ENCODE data around the gene PYY.
"Not testable (repeated sequence)": the region's sequence is repeated elsewhere in the genome, so short reads cannot be mapped to it uniquely, and the experiment has no call there.

The PYY gene

DNA sequence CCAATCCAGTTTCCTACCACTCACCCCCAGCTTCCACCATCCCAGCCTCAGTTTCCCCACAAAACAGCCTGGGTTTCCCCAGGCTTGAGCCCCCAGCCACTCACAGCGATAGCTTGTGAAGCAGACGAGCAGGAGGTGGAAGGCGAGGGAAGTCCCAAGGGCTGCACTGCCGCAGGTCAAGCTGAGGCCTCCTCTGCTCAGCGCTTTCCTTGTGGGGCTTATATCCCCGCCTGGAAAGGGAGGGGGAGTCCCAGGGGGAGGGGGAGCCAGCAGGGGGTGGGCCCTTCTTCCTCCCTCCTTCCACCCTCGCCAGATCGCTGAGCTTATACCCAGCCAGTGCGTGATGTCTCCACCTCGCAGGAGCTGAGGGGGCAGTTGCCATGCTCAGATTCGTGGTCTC is at the start of gene PYY:
PYY (minus strand) TSS at position 195 of the 400 bp plus-strand sequence. CDS start 457 bp downstream, outside the sequence.
- Histone ChIP-seq H3K27ac (ENCODE audit: low read depth, low read length) (no peak within 1 kb of the TSS), H3K4me3 (ENCODE audit: low read length) (no peak within 1 kb of the TSS), H3K4me1 (ENCODE audit: control insufficient read depth, insufficient read depth, low read length) (no peaks in the 10 kb centered on the region), H3K36me3 (ENCODE audit: control insufficient read depth, insufficient read depth, low read length) (no peaks in the 10 kb centered on the region), H3K27me3 (ENCODE audit: control insufficient read depth, insufficient read depth, low read length) (peaks cover 32% of the 10 kb centered on the region), H3K9ac (ENCODE audit: low read length) (no peak within 1 kb of the TSS)

DNA sequence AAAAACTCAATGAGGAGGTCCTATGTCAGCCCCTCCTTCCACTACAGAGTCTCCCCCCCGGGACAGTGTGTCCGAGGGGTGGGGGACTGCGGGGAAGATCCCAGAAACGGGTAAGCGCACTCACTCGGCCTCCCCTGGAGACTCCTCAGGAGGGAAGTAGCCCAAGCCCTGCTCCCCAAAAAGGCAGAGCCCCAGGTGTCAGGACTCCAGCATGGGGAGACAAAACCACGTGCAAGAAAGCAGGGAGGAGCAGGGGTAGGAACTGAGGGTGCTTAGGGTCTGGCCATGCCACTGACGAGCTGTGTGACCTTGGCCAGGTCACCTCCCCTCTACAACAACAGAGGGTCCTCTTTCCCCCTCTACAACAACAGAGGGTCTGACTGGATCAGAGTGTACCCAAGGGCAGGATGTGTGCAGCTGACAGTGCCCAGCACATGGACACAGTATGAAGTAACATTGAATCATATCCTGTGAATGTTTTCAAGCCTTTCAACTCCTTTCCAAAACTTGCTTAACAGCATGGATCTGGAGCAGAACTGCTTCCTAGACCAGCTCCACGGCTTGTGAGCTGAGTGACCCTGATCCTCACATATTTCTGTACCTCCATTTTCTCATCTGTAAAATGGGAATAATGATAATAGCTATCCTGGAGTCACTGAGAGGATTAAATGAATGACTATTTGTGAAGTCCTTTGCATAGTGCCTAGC is 48.6 kb upstream of the PYY start:
- H3K27ac ChIP-seq (ENCODE audit: low read depth, low read length), result no peak overlapping the region
- H3K4me1 ChIP-seq (ENCODE audit: control insufficient read depth, insufficient read depth, low read length), result peaks cover 3% of the 10 kb centered on the region
- H3K9ac ChIP-seq (ENCODE audit: low read length), result no peak overlapping the region
- H3K4me3 ChIP-seq (ENCODE audit: low read length), result no peak overlapping the region
- H3K36me3 ChIP-seq (ENCODE audit: control insufficient read depth, insufficient read depth, low read length), result no peaks in the 10 kb centered on the region
- H3K27me3 ChIP-seq (ENCODE audit: control insufficient read depth, insufficient read depth, low read length), result peaks cover 12% of the 10 kb centered on the region

DNA sequence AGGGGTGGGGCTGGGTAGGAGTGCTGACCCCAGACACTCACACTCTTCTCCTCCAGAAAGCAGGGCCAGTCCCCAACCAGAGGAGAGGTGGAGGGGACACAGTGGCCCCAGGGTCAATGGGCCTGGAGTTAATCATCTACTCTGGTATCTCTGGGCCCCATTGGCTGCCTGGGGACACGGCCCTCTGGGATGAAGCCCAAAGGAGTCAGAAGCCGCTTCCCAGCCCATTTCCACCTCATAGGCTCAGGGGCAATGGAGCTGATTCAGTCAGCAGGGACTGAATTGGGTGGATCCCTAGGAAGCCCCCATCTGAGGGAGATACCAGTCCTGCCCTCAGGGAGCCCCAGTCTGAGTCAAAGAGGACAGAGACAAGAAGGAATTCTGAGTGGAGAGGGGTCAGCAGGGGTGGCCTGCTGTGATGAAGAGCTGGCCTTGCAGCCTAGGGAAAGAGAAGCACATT is 47.8 kb upstream of the PYY start:
- H3K36me3 ChIP-seq (ENCODE audit: control insufficient read depth, insufficient read depth, low read length), result no peaks in the 10 kb centered on the region
- peaks cover 12% of the 10 kb centered on the region for H3K27me3 ChIP-seq (ENCODE audit: control insufficient read depth, insufficient read depth, low read length)
- no peaks in the 10 kb centered on the region for H3K4me1 ChIP-seq (ENCODE audit: control insufficient read depth, insufficient read depth, low read length)
- H3K27ac ChIP-seq (ENCODE audit: low read depth, low read length), result no peak overlapping the region
- H3K9ac ChIP-seq (ENCODE audit: low read length), result no peak overlapping the region
- H3K4me3 ChIP-seq (ENCODE audit: low read length), result no peak overlapping the region

DNA sequence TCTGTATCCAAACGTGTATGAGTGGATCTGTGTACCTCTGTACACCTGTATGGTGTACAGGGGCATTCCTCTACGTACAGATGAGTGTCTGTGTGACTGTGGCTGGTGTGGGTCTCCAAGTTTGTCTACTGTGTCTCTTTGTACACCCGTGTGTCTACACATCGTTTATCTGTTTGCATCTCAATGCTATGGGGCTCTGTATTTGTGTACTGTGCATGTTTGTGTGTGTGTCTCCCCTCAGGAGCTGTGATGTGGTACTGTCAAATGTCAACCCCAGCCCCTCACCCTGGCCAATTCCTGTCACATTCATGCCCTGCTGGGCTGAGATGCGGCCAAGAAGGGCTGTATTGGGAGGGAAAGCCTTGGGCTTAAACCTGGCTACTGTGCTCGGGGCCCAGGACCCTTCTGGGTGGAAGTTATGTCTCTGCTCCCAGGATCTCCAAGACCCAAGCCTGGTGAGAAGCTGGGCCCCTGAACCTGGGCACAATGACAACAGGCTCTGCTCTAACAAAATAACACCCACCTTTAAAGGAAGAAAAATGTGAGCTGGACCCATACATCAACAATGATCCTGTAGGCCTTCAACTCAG is 47.2 kb upstream of the PYY start:
- Histone ChIP-seq H3K4me3 (ENCODE audit: low read length) (no peak overlapping the region), H3K4me1 (ENCODE audit: control insufficient read depth, insufficient read depth, low read length) (no peaks in the 10 kb centered on the region), H3K9ac (ENCODE audit: low read length) (no peak overlapping the region), H3K27ac (ENCODE audit: low read depth, low read length) (no peak overlapping the region), H3K27me3 (ENCODE audit: control insufficient read depth, insufficient read depth, low read length) (peaks cover 12% of the 10 kb centered on the region), H3K36me3 (ENCODE audit: control insufficient read depth, insufficient read depth, low read length) (no peaks in the 10 kb centered on the region)

DNA sequence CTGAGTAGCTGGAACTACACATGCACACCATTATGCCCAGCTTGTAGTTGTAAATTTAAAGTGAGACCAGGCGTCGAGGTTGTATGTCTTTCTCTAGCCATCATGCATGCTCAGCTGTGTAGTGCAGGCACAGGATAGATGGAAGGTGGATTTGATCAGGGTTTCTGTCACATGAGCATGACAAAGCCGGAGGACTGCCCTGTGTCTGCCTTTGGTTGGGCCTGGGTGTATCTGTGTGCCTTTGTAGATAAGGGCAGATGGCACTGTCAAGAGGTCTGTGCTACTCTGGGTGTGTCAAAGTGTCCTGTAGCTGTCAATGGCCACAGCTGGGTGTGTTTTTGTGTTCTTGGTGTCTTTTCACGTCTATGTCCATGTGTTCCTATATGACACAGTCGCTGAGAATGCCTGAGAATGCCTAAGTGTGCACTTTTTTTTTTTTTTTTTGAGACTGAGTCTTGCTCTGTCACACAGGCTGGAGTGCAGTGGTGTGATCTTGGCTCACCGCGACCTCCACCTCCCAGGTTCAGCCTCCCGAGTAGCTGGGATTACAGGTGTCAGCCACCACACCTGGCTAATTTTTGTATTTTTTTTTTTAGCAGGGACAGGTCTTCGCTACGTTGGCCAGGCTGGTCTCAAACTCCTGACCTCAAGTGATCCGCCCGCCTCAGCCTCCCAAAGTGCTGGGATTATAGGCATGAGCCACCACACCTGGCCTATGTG is 46.6 kb upstream of the PYY start:
- no peak overlapping the region for H3K9ac ChIP-seq (ENCODE audit: low read length)
- H3K36me3 ChIP-seq (ENCODE audit: control insufficient read depth, insufficient read depth, low read length), result no peaks in the 10 kb centered on the region
- no peak overlapping the region for H3K27ac ChIP-seq (ENCODE audit: low read depth, low read length)
- peaks cover 5% of the 10 kb centered on the region for H3K27me3 ChIP-seq (ENCODE audit: control insufficient read depth, insufficient read depth, low read length)
- no peak overlapping the region for H3K4me3 ChIP-seq (ENCODE audit: low read length)
- H3K4me1 ChIP-seq (ENCODE audit: control insufficient read depth, insufficient read depth, low read length), result no peaks in the 10 kb centered on the region

DNA sequence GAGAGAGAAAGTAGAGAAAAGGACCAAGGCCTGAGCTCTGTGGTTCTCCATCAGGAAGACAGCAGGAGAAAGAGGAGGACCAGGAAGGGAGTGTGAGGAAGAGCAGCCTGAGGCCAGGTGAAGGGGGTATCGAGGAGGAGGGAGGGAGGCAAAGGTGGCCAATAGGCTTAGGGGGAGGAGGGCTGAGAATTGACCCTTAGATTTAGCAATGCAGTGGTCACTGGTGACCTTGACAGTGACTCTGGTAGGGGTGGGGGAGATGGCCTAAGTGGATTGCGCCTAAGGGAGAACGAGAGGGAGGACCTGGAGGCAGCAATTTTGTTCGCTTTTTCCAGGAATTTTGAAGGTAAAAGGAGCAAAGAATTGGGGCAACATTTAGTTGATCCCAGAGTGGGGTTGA is 45.3 kb upstream of the PYY start:
- H3K36me3 ChIP-seq (ENCODE audit: control insufficient read depth, insufficient read depth, low read length), result no peaks in the 10 kb centered on the region
- no peak overlapping the region for H3K27ac ChIP-seq (ENCODE audit: low read depth, low read length)
- H3K27me3 ChIP-seq (ENCODE audit: control insufficient read depth, insufficient read depth, low read length), result peaks cover 3% of the 10 kb centered on the region
- H3K4me1 ChIP-seq (ENCODE audit: control insufficient read depth, insufficient read depth, low read length), result no peaks in the 10 kb centered on the region
- no peak overlapping the region for H3K4me3 ChIP-seq (ENCODE audit: low read length)
- H3K9ac ChIP-seq (ENCODE audit: low read length), result no peak overlapping the region

DNA sequence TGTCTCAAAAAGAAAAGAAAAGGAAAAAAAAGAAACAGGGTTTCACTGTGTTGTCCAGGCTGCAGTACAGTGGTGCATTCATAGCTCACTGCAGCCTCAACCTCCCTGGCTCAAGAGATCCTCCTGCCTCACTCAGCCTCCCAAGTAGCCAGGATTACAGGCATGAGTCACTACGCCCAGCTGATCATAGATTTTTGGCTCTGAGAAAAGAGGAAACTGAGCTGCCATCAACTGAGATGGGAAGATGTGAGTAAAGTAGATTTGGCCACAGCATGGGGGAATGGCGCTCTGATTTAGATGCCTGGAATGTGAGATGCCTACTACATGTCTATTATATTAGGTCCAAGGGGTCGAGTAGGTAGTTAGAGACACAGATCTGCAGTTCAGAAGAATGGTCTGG is 44.8 kb upstream of the PYY start:
- Histone ChIP-seq H3K9ac (ENCODE audit: low read length) (no peak overlapping the region), H3K4me1 (ENCODE audit: control insufficient read depth, insufficient read depth, low read length) (no peaks in the 10 kb centered on the region), H3K27ac (ENCODE audit: low read depth, low read length) (no peak overlapping the region), H3K27me3 (ENCODE audit: control insufficient read depth, insufficient read depth, low read length) (peaks cover 3% of the 10 kb centered on the region), H3K4me3 (ENCODE audit: low read length) (no peak overlapping the region), H3K36me3 (ENCODE audit: control insufficient read depth, insufficient read depth, low read length) (no peaks in the 10 kb centered on the region)

DNA sequence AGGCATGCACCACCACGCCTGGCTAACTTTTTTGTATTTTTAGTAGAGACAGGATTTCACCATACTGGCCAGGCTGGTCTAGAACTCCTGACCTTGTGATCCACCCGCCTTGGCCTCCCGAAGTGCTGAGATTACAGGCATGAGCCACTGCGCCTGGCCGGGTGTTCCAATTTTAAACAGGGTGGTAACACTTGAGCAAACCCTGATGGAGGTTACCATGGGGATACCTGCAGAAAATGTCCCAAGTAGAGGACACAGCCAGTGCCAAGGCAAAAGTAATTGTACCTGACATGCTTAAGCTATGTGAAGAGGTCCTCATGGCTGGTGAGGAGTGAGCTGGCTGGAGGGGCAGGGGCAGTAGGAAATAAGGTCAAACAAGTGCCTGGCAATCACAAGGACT is 43.4 kb upstream of the PYY start:
- not testable (repeated sequence) for H3K27me3 ChIP-seq (ENCODE audit: control insufficient read depth, insufficient read depth, low read length); H3K4me3 ChIP-seq (ENCODE audit: low read length); H3K36me3 ChIP-seq (ENCODE audit: control insufficient read depth, insufficient read depth, low read length); H3K4me1 ChIP-seq (ENCODE audit: control insufficient read depth, insufficient read depth, low read length); H3K27ac ChIP-seq (ENCODE audit: low read depth, low read length); H3K9ac ChIP-seq (ENCODE audit: low read length)

DNA sequence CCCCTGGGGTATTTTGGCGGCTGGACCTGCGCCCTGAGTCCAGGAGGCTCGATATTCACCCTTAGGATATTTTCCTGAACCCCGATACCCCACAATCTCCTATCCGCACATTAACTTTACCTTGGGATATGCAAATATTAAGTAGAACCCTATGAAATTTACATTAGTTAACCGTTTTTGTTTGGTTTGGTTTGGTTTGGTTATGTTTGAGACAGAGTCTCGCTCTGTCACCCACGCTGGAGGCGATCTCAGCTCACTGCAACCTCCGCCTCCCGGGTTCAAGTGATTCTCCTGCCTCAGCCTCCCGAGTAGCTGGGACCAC is 41.4 kb upstream of the PYY start:
- no peak overlapping the region for H3K9ac ChIP-seq (ENCODE audit: low read length)
- no peaks in the 10 kb centered on the region for H3K4me1 ChIP-seq (ENCODE audit: control insufficient read depth, insufficient read depth, low read length)
- no peaks in the 10 kb centered on the region for H3K36me3 ChIP-seq (ENCODE audit: control insufficient read depth, insufficient read depth, low read length)
- H3K27me3 ChIP-seq (ENCODE audit: control insufficient read depth, insufficient read depth, low read length), result peaks cover 3% of the 10 kb centered on the region
- no peak overlapping the region for H3K27ac ChIP-seq (ENCODE audit: low read depth, low read length)
- no peak overlapping the region for H3K4me3 ChIP-seq (ENCODE audit: low read length)

DNA sequence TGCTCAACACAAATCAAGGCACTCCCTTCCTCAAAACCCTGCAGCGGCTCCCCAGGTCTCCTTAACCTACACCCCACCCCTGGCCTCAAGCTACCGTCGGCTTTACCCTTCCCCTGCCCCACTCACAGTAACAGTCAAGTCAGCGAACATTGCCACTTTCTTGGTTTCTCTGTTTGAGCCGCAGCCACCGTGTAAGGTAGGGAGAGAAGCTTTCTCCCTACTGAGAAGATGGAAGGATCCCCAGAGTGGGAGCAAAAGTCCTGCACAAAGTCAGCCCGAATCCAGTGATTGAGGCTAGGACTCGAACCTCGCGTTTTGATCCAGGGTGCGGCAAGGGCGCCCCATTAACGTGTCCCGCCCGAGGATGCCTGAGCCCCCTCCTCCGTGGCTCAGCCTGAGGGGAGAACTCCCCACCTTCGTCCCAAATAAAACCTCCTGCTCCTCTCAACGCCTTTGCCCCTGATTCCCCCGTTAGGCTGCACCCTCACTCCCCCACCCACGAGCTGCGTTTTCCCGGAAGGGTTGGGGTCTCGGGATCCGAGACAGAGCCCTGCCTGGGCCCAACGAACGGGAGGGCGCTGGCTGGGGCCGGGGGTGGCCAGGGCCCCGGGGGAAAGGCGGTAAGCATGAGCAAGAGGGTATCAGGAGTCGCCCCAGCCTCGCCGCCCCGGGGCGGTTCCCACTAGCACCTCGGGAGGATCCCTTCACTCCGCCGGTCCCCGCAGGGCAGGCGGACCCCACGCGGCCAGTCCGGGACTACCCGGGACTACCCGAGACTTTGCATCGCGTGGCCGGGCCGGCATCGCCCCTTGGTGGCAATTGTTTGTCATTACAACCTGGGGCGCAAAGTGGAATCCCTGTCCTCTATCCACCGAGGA is 40.8 kb upstream of the PYY start:
- H3K4me3 ChIP-seq (ENCODE audit: low read length), result peak overlapping the region; percentile 26

DNA sequence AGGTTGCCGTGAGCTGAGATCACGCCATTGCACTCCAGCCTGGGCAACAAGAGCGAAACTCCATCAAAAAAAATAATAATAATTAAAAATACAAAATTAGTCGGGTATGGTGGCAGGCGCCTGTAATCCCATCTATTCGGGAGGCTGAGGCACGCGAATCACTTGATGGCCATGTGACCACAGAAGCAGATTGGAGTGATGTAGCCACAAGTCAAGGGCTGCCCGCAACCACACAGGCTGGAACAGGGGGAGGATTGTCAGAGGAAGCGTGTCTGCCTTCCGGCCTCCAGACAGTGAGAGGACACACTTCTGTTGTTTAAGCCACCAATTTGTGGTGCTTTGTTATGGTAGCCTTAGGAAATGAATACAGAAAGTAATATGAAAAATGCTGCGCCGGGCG is 38.9 kb upstream of the PYY start:
- Histone ChIP-seq H3K27ac (ENCODE audit: low read depth, low read length) (no peak overlapping the region), H3K4me3 (ENCODE audit: low read length) (no peak overlapping the region), H3K9ac (ENCODE audit: low read length) (no peak overlapping the region), H3K36me3 (ENCODE audit: control insufficient read depth, insufficient read depth, low read length) (no peaks in the 10 kb centered on the region), H3K27me3 (ENCODE audit: control insufficient read depth, insufficient read depth, low read length) (peaks cover 6% of the 10 kb centered on the region), H3K4me1 (ENCODE audit: control insufficient read depth, insufficient read depth, low read length) (no peaks in the 10 kb centered on the region)

More for the DNA sequence above, 40.8 kb upstream of the PYY start:
- Histone ChIP-seq H3K9ac (ENCODE audit: low read length) (no peak overlapping the region), H3K36me3 (ENCODE audit: control insufficient read depth, insufficient read depth, low read length) (no peaks in the 10 kb centered on the region), H3K27me3 (ENCODE audit: control insufficient read depth, insufficient read depth, low read length) (peaks cover 3% of the 10 kb centered on the region), H3K4me1 (ENCODE audit: control insufficient read depth, insufficient read depth, low read length) (no peaks in the 10 kb centered on the region), H3K27ac (ENCODE audit: low read depth, low read length) (no peak overlapping the region)

DNA sequence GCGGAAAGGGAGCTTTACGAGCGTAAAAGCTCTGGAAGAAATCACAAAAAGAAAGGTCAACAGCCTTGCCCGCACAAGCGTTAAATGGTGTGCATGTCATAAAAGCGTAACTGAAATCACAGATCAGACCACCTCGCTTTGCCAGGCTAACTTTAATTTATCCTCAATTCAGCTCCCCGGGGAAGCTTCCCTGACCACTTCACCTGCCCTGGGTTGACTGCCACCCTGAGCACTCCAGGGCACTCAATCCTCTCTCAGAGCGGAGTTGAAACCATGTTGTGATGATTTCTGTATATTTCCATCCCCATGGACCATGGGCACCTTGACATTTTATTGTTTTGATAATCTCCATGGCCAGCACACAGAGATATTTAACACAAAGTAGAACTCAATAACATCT is 34.6 kb upstream of the PYY start:
- Histone ChIP-seq H3K36me3 (ENCODE audit: control insufficient read depth, insufficient read depth, low read length) (no peaks in the 10 kb centered on the region), H3K4me1 (ENCODE audit: control insufficient read depth, insufficient read depth, low read length) (no peaks in the 10 kb centered on the region), H3K27me3 (ENCODE audit: control insufficient read depth, insufficient read depth, low read length) (peaks cover 17% of the 10 kb centered on the region), H3K27ac (ENCODE audit: low read depth, low read length) (no peak overlapping the region), H3K4me3 (ENCODE audit: low read length) (no peak overlapping the region), H3K9ac (ENCODE audit: low read length) (no peak overlapping the region)
